Ureter (tissue), 1 donor: ENCODE measurements around the gene PRM3. TPM values are rescaled to one million over a fixed set of nuclear protein-coding genes. Genes with fewer than 3 reads are reported as not detected.

ENCODE experiments used
- DNase-seq: peaks from one replicate; pipeline ENCODE4 v3.0.0-alpha.2; 2020; ENCODE audit warnings: low spot score
- total RNA-seq: library from RNA; stranded (reverse); gene quantifications from one replicate; pipeline ENCODE4 v1.2.4, GENCODE V29; 2023
- donor health status: DM: yes; HTN: yes; CAD: no.

PRM3 gene
- total RNA-seq, 1 donor from 2014 or later = not detected

- DNase-seq = no peak
These were observed 28.1 kb downstream of the PRM3 start for GRCh38 chr16:11245222-11245737.

- no peak for DNase-seq
These were observed 30.8 kb downstream of the PRM3 start for GRCh38 chr16:11242658-11243057.

GRCh38 chr16:11241480-11242204, 31.8 kb downstream of the PRM3 start:
- DNase-seq = no peak

GRCh38 chr16:11240636-11241473, 32.6 kb downstream of the PRM3 start:
- DNase-seq = no peak

- no peak for DNase-seq
These were observed 33.5 kb downstream of the PRM3 start for GRCh38 chr16:11239644-11240632.

GRCh38 chr16:11238272-11239202, 34.9 kb downstream of the PRM3 start:
- DNase-seq = no peak

- no peak for DNase-seq
These were observed 36.8 kb downstream of the PRM3 start for GRCh38 chr16:11236461-11237254.

- DNase-seq = no peak
These were observed 37.8 kb downstream of the PRM3 start for GRCh38 chr16:11235703-11235991.

- DNase-seq = no peak
These were observed 38.3 kb downstream of the PRM3 start for GRCh38 chr16:11234884-11235702.

- no peak for DNase-seq
These were observed 39.6 kb downstream of the PRM3 start for GRCh38 chr16:11233727-11234376.

GRCh38 chr16:11232852-11233726, 40.3 kb downstream of the PRM3 start:
- peak; percentile 70 for DNase-seq

GRCh38 chr16:11232302-11232851, 41.1 kb downstream of the PRM3 start:
- DNase-seq = no peak

- no peak for DNase-seq
These were observed 42.0 kb downstream of the PRM3 start for GRCh38 chr16:11231367-11231970.

- no peak for DNase-seq
These were observed 43.5 kb downstream of the PRM3 start for GRCh38 chr16:11229906-11230305.

- DNase-seq = no peak
These were observed 44.0 kb downstream of the PRM3 start for GRCh38 chr16:11229432-11229831.

GRCh38 chr16:11225677-11226549, 47.5 kb downstream of the PRM3 start:
- no peak for DNase-seq
